GM23338 (cell line): ENCODE data around the gene PHC2. TPM values are rescaled to one million over a fixed set of nuclear protein-coding genes. Genes with fewer than 3 reads are reported as not detected.

ENCODE experiments used
- ATAC-seq: fragments of 200-7000 bp; cut with Tn5 transposase; 3 replicates; pipeline ENCODE4 v1.9.1; 2020
- DNase-seq: peaks from one replicate; pipeline ENCODE4 v3.0.0-alpha.2; 2015; ENCODE audit warnings: low spot score
- H2AFZ ChIP-seq: fragments of 200-600 bp; sonication (generic); 2 replicates; pipeline ENCODE4 v1.8.0; 2016; ENCODE audit warnings: antibody characterized with exemption, mild to moderate bottlenecking, moderate library complexity
- H3F3A ChIP-seq: fragments of 200-600 bp; sonication (generic); replicated peaks from 2 replicates; pipeline ENCODE4 v1.8.0; 2017; ENCODE audit warnings: antibody characterized with exemption, mixed run types, low read depth
- H3K27ac ChIP-seq: fragments of 200-600 bp; sonication (generic); 2 replicates; pipeline ENCODE4 v1.6.1; 2016; ENCODE audit warnings: low read depth
- H3K27me3 ChIP-seq: fragments of 200-600 bp; sonication (generic); 2 replicates; pipeline ENCODE4 v1.8.0; 2016; ENCODE audit warnings: mild to moderate bottlenecking, mixed run types, moderate library complexity; ENCODE audit not compliant: insufficient read depth
- H3K36me3 ChIP-seq: fragments of 200-600 bp; sonication (generic); 2 replicates; pipeline ENCODE4 v1.8.0; 2016; ENCODE audit warnings: mild to moderate bottlenecking; ENCODE audit not compliant: insufficient read depth
- H3K4me1 ChIP-seq: fragments of 200-600 bp; sonication (generic); 2 replicates; pipeline ENCODE4 v1.8.0; 2016; ENCODE audit warnings: mild to moderate bottlenecking, moderate library complexity; ENCODE audit not compliant: insufficient read depth
- H3K4me2 ChIP-seq: fragments of 200-600 bp; sonication (generic); 2 replicates; pipeline ENCODE4 v1.7.1; 2017; ENCODE audit warnings: mixed run types
- H3K4me3 ChIP-seq: fragments of 200-600 bp; sonication (generic); 2 replicates; pipeline ENCODE4 v1.6.1; 2016; ENCODE audit warnings: mixed run types
- H3K79me2 ChIP-seq: fragments of 200-600 bp; sonication (generic); replicated peaks from 2 replicates; pipeline ENCODE4 v1.8.0; 2017; ENCODE audit warnings: mild to moderate bottlenecking; ENCODE audit not compliant: insufficient read depth
- H3K9me2 ChIP-seq: fragments of 200-600 bp; sonication (generic); 2 replicates; pipeline ENCODE4 v1.8.0; 2017; ENCODE audit not compliant: insufficient read depth
- H4K20me1 ChIP-seq: fragments of 200-600 bp; sonication (generic); replicated peaks from 2 replicates; pipeline ENCODE4 v1.8.0; 2017; ENCODE audit warnings: mild to moderate bottlenecking; ENCODE audit not compliant: insufficient read depth
- H3K27ac Mint-ChIP-seq: 2 replicates; pipeline ENCODE4 v1.8.0; 2020; ENCODE audit warnings: inconsistent platforms, mild to moderate bottlenecking, moderate library complexity, mixed read lengths
- H3K27me3 Mint-ChIP-seq: 3 replicates; pipeline ENCODE4 v1.8.0; 2022; ENCODE audit warnings: low read depth, mild to moderate bottlenecking, moderate library complexity, mixed read lengths, inconsistent platforms; ENCODE audit not compliant: insufficient read depth, poor library complexity
- H3K36me3 Mint-ChIP-seq: 3 replicates; pipeline ENCODE4 v1.8.0; 2021; ENCODE audit warnings: low read depth, mild to moderate bottlenecking, inconsistent platforms, moderate library complexity, mixed read lengths
- H3K4me1 Mint-ChIP-seq: 3 replicates; pipeline ENCODE4 v1.8.0; 2020; ENCODE audit warnings: mild to moderate bottlenecking, inconsistent platforms, mixed read lengths
- H3K4me3 Mint-ChIP-seq: 3 replicates; pipeline ENCODE4 v1.8.0; 2021; ENCODE audit warnings: moderate library complexity, mild to moderate bottlenecking, inconsistent platforms, mixed read lengths
- H3K9me3 Mint-ChIP-seq: 3 replicates; pipeline ENCODE4 v1.8.0; 2020; ENCODE audit warnings: moderate library complexity, mild to moderate bottlenecking, inconsistent platforms, mixed read lengths
- CREB1 ChIP-seq: fragments of 250-450 bp; sonication (Bioruptor Pico); IDR thresholded peaks from 2 replicates; pipeline ENCODE4 v1.5.0; 2020; ENCODE audit warnings: low read depth, mild to moderate bottlenecking, moderate library complexity
- CTCF ChIP-seq, 2 experiments: fragments of 200-600 bp in 1 of 2; sonication (generic) in 1 of 2; conservative IDR thresholded peaks; 2 replicates each; pipeline versions ENCODE4 v1.5.1 to v1.6.1; 2016 to 2017; ENCODE audit warnings: antibody characterized with exemption in 2 of 2, low read depth in 2 of 2, mild to moderate bottlenecking in 2 of 2, moderate library complexity in 1 of 2
- ETS1 ChIP-seq: IDR thresholded peaks from 2 replicates; pipeline ENCODE4 v1.6.1; 2016; ENCODE audit warnings: antibody characterized with exemption
- NANOG ChIP-seq: IDR thresholded peaks from 2 replicates; pipeline ENCODE4 v1.6.1; 2016; ENCODE audit warnings: antibody characterized with exemption, borderline replicate concordance
- REST ChIP-seq: IDR thresholded peaks from one replicate; pipeline ENCODE4 v1.6.1; 2018; ENCODE audit warnings: antibody characterized with exemption; ENCODE audit not compliant: unreplicated experiment
- polyA plus RNA-seq: library from polyadenylated mRNA; unstranded; fragments of >200 nt; fragmentation: Nextera tagmentation; extraction: Ambion mirVana; gene quantifications from 2 replicates; pipeline ENCODE4 v1.2.1, GENCODE V29; 2016
- total RNA-seq: library from RNA; depleted of rRNA; stranded (reverse); fragments of >200 nt; shearing (Covaris generic); gene quantifications from 2 replicates; pipeline ENCODE4 v1.2.3, GENCODE V29; 2014

Gene PHC2
- total and polyA plus RNA-seq, 2 experiments from 2014 or later: 1.7 to 7.3 TPM

GRCh38 chr1:33331444-33332356 lies 99.2 kb downstream of the PHC2 start (continued):
- TF ChIP-seq CREB1 (CRISPR knock-in tag): no peak
- no peak for TF ChIP-seq REST
- no peak for TF ChIP-seq NANOG
- no peak for TF ChIP-seq ETS1
- TF ChIP-seq CTCF (conservative IDR thresholded peaks at IDR 0.05; ENCODE audit: low read depth in 2 of 2): no peak

- Mint-ChIP-seq H3K4me3 (no peak overlapping the region), H3K9me3 (no peaks in the 10 kb centered on the region), H3K4me1 (peaks cover 13% of the 10 kb centered on the region), H3K36me3 (peaks cover 10% of the 10 kb centered on the region; the same call in 2 of the 3 replicates), H3K27ac (no peak overlapping the region), H3K27me3 (peaks cover 11% of the 10 kb centered on the region)
- no peak overlapping the region for H3K27ac ChIP-seq
- H3K36me3 ChIP-seq: no peaks in the 10 kb centered on the region
- peaks cover 5% of the 10 kb centered on the region; the same call in 1 of the 2 replicates for H3K27me3 ChIP-seq
- H3K4me1 ChIP-seq: no peaks in the 10 kb centered on the region
- H3K4me2 ChIP-seq: no peak overlapping the region
- H4K20me1 ChIP-seq: peaks cover 3% of the 10 kb centered on the region; the same call in 1 of the 2 replicates
- H3F3A ChIP-seq: no peaks in the 10 kb centered on the region
- H3K79me2 ChIP-seq: no peaks in the 10 kb centered on the region
- no peak overlapping the region for H2AFZ ChIP-seq
- DNase-seq (no peak), ATAC-seq (no peak)
- H3K4me3 ChIP-seq: no peak overlapping the region
- H3K9me2 ChIP-seq: no peaks in the 10 kb centered on the region
- no peak for TF ChIP-seq ETS1
- TF ChIP-seq CTCF (conservative IDR thresholded peaks at IDR 0.05; ENCODE audit: low read depth in 2 of 2): no peak
Observed at GRCh38 chr1:33330906-33331305, 100.0 kb downstream of the PHC2 start.
